DOHH2 (cell line): Measurements from ENCODE around the gene FASN.
A peak's percentile ranks its signal among the peaks of the same experiment; 100 is the strongest.

Source experiments
- H3F3A ChIP-seq: fragments of 200-600 bp; sonication (generic), shearing (Covaris generic); 2 replicates; pipeline ENCODE4 v1.6.0; 2016; ENCODE audit warnings: antibody characterized with exemption, mild to moderate bottlenecking; ENCODE audit not compliant: control insufficient read depth, insufficient read depth
- H3K27ac ChIP-seq: fragments of 200-600 bp; sonication (generic); 2 replicates; pipeline ENCODE4 v1.5.1; 2014; ENCODE audit warnings: low read depth, mild to moderate bottlenecking, low read length, moderate library complexity
- H3K27me3 ChIP-seq: fragments of 200-600 bp; sonication (generic); 2 replicates; pipeline ENCODE4 v1.6.1; 2014; ENCODE audit warnings: mild to moderate bottlenecking, low read length, mixed read lengths; ENCODE audit not compliant: control insufficient read depth
- H3K36me3 ChIP-seq: fragments of 200-600 bp; sonication (generic); 2 replicates; pipeline ENCODE4 v1.6.1; 2014; ENCODE audit warnings: mild to moderate bottlenecking, low read length, moderate library complexity, mixed read lengths; ENCODE audit not compliant: control insufficient read depth
- H3K4me1 ChIP-seq: fragments of 200-600 bp; sonication (generic); 2 replicates; pipeline ENCODE4 v1.6.1; 2014; ENCODE audit warnings: mild to moderate bottlenecking, low read length, mixed read lengths; ENCODE audit not compliant: control insufficient read depth
- H3K4me2 ChIP-seq: fragments of 200-600 bp; sonication (generic); 2 replicates; pipeline ENCODE4 v1.6.0; 2014; ENCODE audit warnings: mild to moderate bottlenecking, low read length, moderate library complexity
- H3K4me3 ChIP-seq: fragments of 200-600 bp; sonication (generic); 2 replicates; pipeline ENCODE4 v1.5.1; 2014; ENCODE audit warnings: mild to moderate bottlenecking, low read length, mixed read lengths
- H3K79me2 ChIP-seq: fragments of 200-600 bp; sonication (generic); 2 replicates; pipeline ENCODE4 v1.6.1; 2014; ENCODE audit warnings: mild to moderate bottlenecking, low read length, mixed read lengths; ENCODE audit not compliant: control insufficient read depth
- H3K9me2 ChIP-seq: fragments of 200-600 bp; sonication (generic); replicated peaks from 2 replicates; pipeline ENCODE4 v1.6.1; 2014; ENCODE audit warnings: mild to moderate bottlenecking, low read length, mixed read lengths; ENCODE audit not compliant: control insufficient read depth
- H3K9me3 ChIP-seq: fragments of 200-600 bp; sonication (generic); 2 replicates; pipeline ENCODE4 v1.6.1; 2014; ENCODE audit warnings: antibody characterized with exemption, low read length, mixed read lengths; ENCODE audit not compliant: control insufficient read depth, insufficient read depth
- H4K20me1 ChIP-seq: fragments of 200-600 bp; sonication (generic); 2 replicates; pipeline ENCODE4 v1.6.0; 2014; ENCODE audit warnings: low read depth, mild to moderate bottlenecking, antibody characterized with exemption, low read length, moderate library complexity; ENCODE audit not compliant: control insufficient read depth, insufficient read depth
- EZH2phosphoT487 ChIP-seq: fragments of 200-600 bp; sonication (generic); IDR thresholded peaks from 2 replicates; pipeline ENCODE4 v1.6.1; 2017; ENCODE audit warnings: borderline replicate concordance, mild to moderate bottlenecking, antibody characterized with exemption, low read length, moderate library complexity, mixed read lengths
- TF ChIP-seq, protein P1 (sequence below): fragments of 200-600 bp; sonication (generic); IDR thresholded peaks from one replicate; pipeline ENCODE4 v1.5.1; 2014; ENCODE audit warnings: antibody characterized with exemption, mild to moderate bottlenecking, low read depth, low read length; ENCODE audit not compliant: poor library complexity, severe bottlenecking

Gene FASN

GRCh38 chr17:82098169-82098938, at the start of gene FASN:
Gene FASN, minus strand, starts transcription at chr17:82098236. Its CDS starts 1,791 bp downstream, at chr17:82096445.
- peaks cover 46% of the 10 kb centered on the region for H3K4me1 ChIP-seq

GRCh38 chr17:82146663-82147654, 48.9 kb upstream of the FASN start:
- Histone ChIP-seq H3K4me3 (no peak overlapping the region), H3K27me3 (no peaks in the 10 kb centered on the region), H3F3A (0 out of 2 replicates have a peak, but pooled peaks cover 6% of the 10 kb centered on the region), H4K20me1 (no peaks in the 10 kb centered on the region), H3K4me1 (no peaks in the 10 kb centered on the region), H3K4me2 (no peak overlapping the region), H3K79me2 (no peaks in the 10 kb centered on the region), H3K27ac (no peak overlapping the region), H3K9me2 (no peaks in the 10 kb centered on the region), H3K9me3 (peaks cover 19% of the 10 kb centered on the region; the same call in 1 of the 2 replicates), H3K36me3 (no peaks in the 10 kb centered on the region)
- TF ChIP-seq EZH2phosphoT487, result no peak
- TF ChIP-seq, protein P1, sequence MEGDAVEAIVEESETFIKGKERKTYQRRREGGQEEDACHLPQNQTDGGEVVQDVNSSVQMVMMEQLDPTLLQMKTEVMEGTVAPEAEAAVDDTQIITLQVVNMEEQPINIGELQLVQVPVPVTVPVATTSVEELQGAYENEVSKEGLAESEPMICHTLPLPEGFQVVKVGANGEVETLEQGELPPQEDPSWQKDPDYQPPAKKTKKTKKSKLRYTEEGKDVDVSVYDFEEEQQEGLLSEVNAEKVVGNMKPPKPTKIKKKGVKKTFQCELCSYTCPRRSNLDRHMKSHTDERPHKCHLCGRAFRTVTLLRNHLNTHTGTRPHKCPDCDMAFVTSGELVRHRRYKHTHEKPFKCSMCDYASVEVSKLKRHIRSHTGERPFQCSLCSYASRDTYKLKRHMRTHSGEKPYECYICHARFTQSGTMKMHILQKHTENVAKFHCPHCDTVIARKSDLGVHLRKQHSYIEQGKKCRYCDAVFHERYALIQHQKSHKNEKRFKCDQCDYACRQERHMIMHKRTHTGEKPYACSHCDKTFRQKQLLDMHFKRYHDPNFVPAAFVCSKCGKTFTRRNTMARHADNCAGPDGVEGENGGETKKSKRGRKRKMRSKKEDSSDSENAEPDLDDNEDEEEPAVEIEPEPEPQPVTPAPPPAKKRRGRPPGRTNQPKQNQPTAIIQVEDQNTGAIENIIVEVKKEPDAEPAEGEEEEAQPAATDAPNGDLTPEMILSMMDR, result no peak

More at GRCh38 chr17:82098169-82098938, at the start of gene FASN:
- TF ChIP-seq, protein P1, result peak; percentile 33
- no peak for TF ChIP-seq EZH2phosphoT487
- no peaks in the 10 kb centered on the region for H3K27me3 ChIP-seq
- no peaks in the 10 kb centered on the region for H3K9me3 ChIP-seq
- H3K9me2 ChIP-seq, result no peaks in the 10 kb centered on the region
- H3K79me2 ChIP-seq, result peaks cover 62% of the 10 kb centered on the region
- peaks cover 9% of the 10 kb centered on the region; the same call in 1 of the 2 replicates for H3F3A ChIP-seq
- peak within 1 kb of the TSS; percentile 98 for H3K4me3 ChIP-seq
- H3K4me2 ChIP-seq, result peak within 1 kb of the TSS; percentile 99
- peak within 1 kb of the TSS; percentile 92 for H3K27ac ChIP-seq
- peaks cover 20% of the 10 kb centered on the region for H4K20me1 ChIP-seq
- peaks cover 65% of the 10 kb centered on the region for H3K36me3 ChIP-seq

- Histone ChIP-seq H3K9me2 (no peaks in the 10 kb centered on the region), H4K20me1 (no peaks in the 10 kb centered on the region), H3K27ac (no peak overlapping the region), H3F3A (0 out of 2 replicates have a peak, but pooled peaks cover 3% of the 10 kb centered on the region), H3K9me3 (peaks cover 12% of the 10 kb centered on the region; the same call in 1 of the 2 replicates), H3K27me3 (no peaks in the 10 kb centered on the region), H3K4me1 (no peaks in the 10 kb centered on the region), H3K4me2 (no peak overlapping the region), H3K36me3 (no peaks in the 10 kb centered on the region), H3K79me2 (no peaks in the 10 kb centered on the region), H3K4me3 (no peak overlapping the region)
- TF ChIP-seq, protein P1, result no peak
- TF ChIP-seq EZH2phosphoT487, result no peak
Observed at GRCh38 chr17:82145550-82146155, 47.6 kb upstream of the FASN start.
